Measurements from ENCODE around the gene KLHL3. TPM values are rescaled to one million over a fixed set of nuclear protein-coding genes. Genes with fewer than 3 reads are reported as not detected.
"Not testable (repeated sequence)": the region's sequence is repeated elsewhere in the genome, so short reads cannot be mapped to it uniquely, and the experiment has no call there.

KLHL3 gene, protein sequence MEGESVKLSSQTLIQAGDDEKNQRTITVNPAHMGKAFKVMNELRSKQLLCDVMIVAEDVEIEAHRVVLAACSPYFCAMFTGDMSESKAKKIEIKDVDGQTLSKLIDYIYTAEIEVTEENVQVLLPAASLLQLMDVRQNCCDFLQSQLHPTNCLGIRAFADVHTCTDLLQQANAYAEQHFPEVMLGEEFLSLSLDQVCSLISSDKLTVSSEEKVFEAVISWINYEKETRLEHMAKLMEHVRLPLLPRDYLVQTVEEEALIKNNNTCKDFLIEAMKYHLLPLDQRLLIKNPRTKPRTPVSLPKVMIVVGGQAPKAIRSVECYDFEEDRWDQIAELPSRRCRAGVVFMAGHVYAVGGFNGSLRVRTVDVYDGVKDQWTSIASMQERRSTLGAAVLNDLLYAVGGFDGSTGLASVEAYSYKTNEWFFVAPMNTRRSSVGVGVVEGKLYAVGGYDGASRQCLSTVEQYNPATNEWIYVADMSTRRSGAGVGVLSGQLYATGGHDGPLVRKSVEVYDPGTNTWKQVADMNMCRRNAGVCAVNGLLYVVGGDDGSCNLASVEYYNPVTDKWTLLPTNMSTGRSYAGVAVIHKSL
- total RNA-seq = 9.3 TPM

DNA sequence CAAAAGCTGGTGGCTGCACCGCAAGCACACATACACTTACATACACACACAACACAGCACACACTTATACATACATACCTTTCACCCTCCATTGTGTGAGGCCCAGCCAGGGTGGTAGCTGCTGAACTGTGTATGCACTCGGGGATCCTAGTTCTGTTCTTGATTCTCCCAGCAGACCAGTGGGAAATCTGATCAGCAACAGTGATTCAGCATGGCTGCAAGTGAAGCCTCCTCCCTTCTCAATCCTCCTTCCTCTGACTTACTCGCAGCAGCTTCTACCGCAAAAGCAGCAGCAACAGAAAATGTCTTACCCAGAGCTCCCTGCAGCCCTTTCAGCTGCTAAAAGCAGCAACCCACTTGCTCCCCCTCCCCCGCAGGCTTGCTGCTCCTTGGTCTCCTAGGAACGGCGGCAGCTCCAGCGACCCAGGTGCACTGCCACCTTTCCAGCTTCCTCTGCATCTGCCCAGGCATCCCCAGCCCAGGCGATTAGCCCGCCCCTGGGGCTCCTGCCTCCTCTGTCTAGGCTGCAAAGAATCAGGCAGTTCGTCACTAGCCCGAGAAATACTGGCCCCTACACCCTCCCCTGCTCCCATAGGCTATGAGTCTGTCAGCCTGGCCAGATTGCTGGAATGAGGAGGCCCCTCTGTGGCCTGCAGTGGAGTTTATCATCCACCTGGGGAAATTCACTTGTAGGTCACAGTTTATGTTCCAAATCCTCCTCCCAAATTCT lies at the start of gene KLHL3:
KLHL3 (minus strand) TSS at position 535 of the 730 bp plus-strand sequence; CDS start at position 92, 443 bp downstream.
- Histone ChIP-seq H3K9me3 (ENCODE audit: low read depth, low read length) (no peaks in the 10 kb centered on the region), H3K4me3 (ENCODE audit: low read length) (peak within 1 kb of the TSS; percentile 47), H3K4me1 (ENCODE audit: insufficient read depth, low read length) (peaks cover 39% of the 10 kb centered on the region), H3K27me3 (ENCODE audit: insufficient read depth, low read length) (no peaks in the 10 kb centered on the region)

DNA sequence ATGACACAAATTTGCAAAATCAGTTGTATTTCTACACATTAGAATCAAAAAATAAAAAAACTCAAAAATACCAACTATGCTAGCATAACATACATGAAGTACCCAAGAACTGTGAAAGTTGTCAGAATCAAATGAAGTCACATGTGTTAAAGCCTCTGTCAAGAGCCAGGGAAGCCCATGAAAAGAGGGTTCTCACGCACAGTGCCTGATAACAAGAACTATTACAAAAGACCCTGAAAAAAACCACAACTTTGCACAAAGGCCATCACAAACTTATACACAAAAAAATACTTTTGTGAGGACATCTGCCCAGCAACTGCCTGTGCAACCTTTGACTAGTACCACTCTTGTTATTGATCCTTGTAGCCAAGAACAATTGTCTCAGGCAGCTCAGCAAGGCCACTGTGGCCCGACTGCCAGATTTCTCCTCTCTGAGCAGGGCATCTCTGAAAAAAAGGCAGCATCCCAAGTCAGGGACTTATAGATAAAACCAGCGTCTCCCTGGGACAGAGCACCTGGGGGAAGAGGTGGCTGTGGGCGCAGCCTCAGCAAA lies 47.2 kb upstream of the KLHL3 start:
- no peaks in the 10 kb centered on the region for H3K4me1 ChIP-seq (ENCODE audit: insufficient read depth, low read length)
- H3K9me3 ChIP-seq (ENCODE audit: low read depth, low read length) = no peaks in the 10 kb centered on the region
- H3K4me3 ChIP-seq (ENCODE audit: low read length) = no peak overlapping the region
- no peaks in the 10 kb centered on the region for H3K27me3 ChIP-seq (ENCODE audit: insufficient read depth, low read length)

DNA sequence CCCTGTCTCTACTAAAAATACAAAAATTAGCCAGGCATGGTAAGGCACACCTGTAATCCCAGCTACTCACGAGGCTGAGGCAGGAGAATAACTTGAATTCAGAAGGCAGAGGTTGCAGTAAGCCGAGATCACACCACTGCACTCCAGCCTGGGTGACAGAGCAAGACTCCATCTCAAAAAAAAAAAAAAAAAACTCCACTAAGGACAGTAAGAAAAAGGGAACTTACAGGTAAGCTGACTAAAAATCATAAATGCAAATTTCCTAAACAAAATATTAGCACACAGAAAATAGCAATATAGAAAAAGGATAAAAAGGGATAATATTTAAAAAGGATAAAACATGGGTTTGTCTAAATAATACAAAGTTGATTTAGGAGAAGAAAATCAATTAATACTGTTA lies 46.2 kb upstream of the KLHL3 start:
- Histone ChIP-seq H3K4me3 (ENCODE audit: low read length) (no peak overlapping the region), H3K27me3 (ENCODE audit: insufficient read depth, low read length) (no peaks in the 10 kb centered on the region), H3K9me3 (ENCODE audit: low read depth, low read length) (no peaks in the 10 kb centered on the region), H3K4me1 (ENCODE audit: insufficient read depth, low read length) (no peaks in the 10 kb centered on the region)

DNA sequence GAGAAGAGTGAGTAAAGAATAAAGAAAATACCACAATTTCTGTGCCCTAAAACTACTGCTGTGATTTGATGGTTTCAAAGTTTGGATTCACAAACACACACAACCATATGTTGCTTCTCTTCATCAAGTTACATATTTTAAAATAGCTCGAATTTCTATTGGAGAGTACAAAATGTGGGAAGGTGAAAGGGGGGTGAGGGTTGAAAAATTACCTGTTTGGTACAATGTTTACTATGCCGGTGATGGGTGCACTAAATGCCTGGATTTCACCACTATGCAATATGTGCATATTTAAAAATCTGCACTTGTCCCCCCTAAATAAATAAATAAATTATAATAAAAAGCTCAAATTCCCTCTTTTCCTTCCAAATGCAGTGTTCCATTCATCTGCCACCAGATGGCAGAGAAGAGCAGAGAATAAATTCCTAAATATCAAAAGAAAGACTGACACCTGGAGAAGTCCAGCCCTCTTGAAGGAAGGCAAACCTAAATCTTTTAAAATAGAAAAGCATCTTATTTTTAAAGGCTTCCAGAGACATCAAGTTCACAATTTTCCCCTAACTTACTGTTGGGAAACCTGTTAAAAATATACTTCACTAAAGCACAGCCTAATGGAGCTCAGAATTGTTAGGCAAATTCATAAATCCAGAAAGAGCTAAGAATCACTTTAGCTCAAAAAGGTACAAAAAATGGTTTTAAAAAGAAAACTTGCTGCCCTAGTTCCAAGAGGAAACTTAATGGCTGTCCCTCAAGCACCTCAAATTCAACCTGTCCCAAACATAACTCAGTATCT lies 43.1 kb upstream of the KLHL3 start:
- Histone ChIP-seq H3K27me3 (ENCODE audit: insufficient read depth, low read length) (no peaks in the 10 kb centered on the region), H3K4me3 (ENCODE audit: low read length) (no peak overlapping the region), H3K9me3 (ENCODE audit: low read depth, low read length) (no peaks in the 10 kb centered on the region), H3K4me1 (ENCODE audit: insufficient read depth, low read length) (no peaks in the 10 kb centered on the region)

DNA sequence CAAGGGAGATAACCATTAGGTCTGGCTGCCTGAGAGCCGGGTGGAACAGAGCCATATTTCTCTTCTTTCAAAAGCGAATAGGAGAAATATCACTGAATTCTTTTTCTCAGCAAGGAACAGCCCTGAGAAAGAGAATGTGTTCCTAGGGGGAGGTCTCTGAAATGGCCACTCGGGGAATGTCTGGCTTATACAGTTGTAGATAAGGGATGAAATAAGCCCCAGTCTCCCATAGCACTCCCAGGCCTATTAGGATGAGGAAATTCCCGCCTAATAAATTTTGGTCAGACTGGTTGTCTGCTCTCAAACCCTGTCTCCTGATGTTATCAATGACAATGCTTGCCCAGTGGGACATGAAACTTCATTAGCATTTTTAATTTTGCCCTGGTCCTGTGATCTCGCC lies 32.0 kb upstream of the KLHL3 start:
- H3K4me3 ChIP-seq (ENCODE audit: low read length); H3K4me1 ChIP-seq (ENCODE audit: insufficient read depth, low read length); H3K27me3 ChIP-seq (ENCODE audit: insufficient read depth, low read length): not testable (repeated sequence)
- peaks cover 17% of the 10 kb centered on the region for H3K9me3 ChIP-seq (ENCODE audit: low read depth, low read length)

DNA sequence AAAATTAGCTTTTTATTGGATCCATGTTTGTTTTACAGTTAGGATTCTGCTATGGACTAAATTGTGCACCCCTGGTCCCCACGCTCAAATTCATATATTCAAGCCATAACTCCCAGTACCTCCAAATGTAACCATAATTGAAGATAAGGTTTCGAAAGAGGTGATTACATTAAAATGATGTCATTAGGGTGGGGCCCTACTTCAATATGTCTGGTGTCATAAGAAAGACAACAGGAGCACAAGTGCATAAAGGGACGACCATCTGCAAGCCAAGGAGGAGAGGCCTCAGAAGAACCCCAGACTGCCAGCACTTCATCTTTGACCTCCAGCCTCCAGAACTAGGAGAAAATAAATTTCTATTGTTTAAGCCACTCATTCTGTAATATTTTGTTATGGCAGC lies 25.7 kb upstream of the KLHL3 start:
- Histone ChIP-seq H3K4me3 (ENCODE audit: low read length) (no peak overlapping the region), H3K27me3 (ENCODE audit: insufficient read depth, low read length) (no peaks in the 10 kb centered on the region), H3K4me1 (ENCODE audit: insufficient read depth, low read length) (no peaks in the 10 kb centered on the region), H3K9me3 (ENCODE audit: low read depth, low read length) (no peaks in the 10 kb centered on the region)

DNA sequence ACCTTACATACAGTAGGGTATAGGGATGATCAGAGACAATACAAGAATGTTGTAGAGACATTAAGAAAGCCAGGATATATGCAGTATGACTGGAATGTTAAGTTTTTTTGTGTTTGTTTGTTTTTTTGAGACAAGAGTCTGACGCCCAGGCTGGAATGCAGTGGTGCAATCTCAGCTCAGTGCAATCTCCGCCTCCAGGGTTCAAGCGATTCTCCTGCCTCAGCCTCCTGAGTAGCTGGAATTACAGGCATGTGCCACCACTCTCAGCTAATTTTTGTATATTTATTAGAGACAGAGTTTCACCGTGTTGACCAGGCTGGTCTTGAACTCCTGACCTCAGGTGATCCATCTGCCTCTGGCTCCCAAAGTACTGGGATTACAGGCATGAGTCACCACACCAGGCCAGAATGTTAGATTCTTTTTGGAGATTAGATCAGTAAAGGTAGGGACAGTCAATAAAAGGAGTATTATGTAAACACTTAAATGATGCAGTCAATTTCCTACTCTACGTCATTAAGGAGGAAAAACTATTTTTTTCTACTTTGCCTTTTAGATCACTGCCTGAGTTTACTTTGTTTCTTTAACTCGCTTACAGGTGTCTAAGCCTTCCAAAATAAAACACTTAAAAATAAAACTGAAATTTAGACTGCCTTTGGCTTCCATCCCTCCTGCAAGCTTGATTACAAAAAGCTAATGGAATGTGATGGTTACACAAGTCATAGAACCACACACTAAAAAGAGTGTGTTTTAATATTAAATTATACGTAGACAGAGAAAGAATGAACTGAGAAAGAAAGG lies 25.0 kb upstream of the KLHL3 start:
- no peak overlapping the region for H3K4me3 ChIP-seq (ENCODE audit: low read length)
- H3K4me1 ChIP-seq (ENCODE audit: insufficient read depth, low read length) = no peaks in the 10 kb centered on the region
- no peaks in the 10 kb centered on the region for H3K9me3 ChIP-seq (ENCODE audit: low read depth, low read length)
- H3K27me3 ChIP-seq (ENCODE audit: insufficient read depth, low read length) = no peaks in the 10 kb centered on the region

DNA sequence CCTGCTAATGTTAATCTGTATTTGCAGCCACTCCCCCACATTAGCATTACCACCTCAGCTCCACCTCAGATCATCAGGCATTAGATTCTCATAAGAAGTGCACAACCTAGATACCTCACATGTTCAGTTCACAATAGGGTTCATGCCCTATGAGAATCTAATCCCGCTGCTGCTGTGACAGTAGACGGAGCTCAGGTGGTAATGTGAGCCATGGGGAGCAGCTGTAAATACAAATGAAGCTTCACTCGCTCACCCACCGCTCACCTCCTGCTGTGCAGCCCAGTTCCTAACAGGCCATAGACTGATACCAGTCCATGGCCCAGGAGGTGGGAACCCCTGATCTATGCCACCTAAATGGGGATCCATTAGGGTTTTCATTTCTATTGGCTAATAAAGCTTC lies 24.4 kb upstream of the KLHL3 start:
- peaks cover 2% of the 10 kb centered on the region for H3K4me1 ChIP-seq (ENCODE audit: insufficient read depth, low read length)
- H3K9me3 ChIP-seq (ENCODE audit: low read depth, low read length) = no peaks in the 10 kb centered on the region
- H3K27me3 ChIP-seq (ENCODE audit: insufficient read depth, low read length) = no peaks in the 10 kb centered on the region
- H3K4me3 ChIP-seq (ENCODE audit: low read length) = no peak overlapping the region

DNA sequence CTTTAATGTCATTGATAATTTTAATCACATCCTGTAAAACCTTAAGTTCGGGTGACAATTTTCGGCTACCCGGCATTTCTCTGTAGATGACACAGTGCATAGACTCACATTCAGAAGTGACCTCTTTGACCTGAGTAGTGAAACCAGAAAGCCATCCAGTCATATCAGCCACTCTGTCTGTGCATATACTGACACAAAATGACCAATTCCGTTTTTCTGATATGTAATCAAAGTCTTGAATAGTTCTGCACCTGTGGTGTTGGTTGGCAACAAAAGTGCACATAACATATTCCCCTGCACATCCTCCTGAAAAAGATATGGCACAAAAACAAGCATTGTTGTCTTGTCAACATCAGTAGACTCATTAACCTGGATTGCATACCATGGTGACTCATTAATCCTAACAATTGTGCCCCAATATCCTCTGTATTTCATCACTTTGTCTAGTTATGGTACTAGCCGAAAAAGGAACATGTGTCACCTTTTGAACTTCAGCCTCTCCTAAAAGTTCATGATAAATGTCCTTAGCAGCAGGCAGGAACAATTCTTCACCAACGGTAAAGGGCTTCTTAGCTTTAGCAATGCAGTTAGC lies 22.9 kb upstream of the KLHL3 start:
- Histone ChIP-seq H3K9me3 (ENCODE audit: low read depth, low read length) (no peaks in the 10 kb centered on the region), H3K4me1 (ENCODE audit: insufficient read depth, low read length) (peaks cover 7% of the 10 kb centered on the region), H3K4me3 (ENCODE audit: low read length) (no peak overlapping the region), H3K27me3 (ENCODE audit: insufficient read depth, low read length) (no peaks in the 10 kb centered on the region)

DNA sequence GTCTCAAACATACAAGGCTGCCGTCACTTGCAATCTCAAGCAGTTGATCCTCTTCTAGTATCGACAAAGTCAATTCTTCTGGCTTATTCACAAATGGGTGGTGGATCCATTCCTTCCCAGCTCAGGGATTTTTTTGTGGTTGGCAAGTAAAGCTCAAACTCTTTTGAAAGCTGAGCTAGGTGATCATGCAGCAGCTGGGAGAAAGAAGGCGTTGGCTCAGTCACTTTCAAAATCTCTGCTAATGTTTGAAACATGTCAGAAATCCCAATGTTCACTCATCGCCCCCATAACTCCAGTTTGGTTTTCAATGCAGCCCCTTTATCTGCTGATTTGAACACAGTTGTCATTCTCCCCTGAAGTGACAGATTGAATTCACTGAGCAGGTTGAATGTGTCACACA lies 22.2 kb upstream of the KLHL3 start:
- no peak overlapping the region for H3K4me3 ChIP-seq (ENCODE audit: low read length)

DNA sequence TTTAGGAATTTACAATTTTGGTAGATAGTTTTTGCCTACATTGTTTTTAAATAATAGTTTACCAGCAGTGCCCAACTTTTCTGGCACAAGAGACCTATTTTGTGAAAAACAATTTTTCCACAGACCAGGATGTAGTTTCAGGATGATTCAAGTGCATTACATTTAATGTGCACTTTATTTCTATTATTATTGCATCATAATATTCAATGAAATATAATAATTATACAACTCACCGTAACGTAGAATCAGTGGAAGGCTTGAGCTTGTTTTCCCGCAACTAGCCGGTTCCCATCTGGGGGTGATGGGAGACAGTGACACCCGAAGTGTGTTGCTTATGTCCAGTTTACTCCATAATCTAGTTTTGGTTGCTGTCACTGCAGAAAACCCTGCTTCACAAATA lies 21.7 kb upstream of the KLHL3 start:
- no peaks in the 10 kb centered on the region for H3K27me3 ChIP-seq (ENCODE audit: insufficient read depth, low read length)
- no peaks in the 10 kb centered on the region for H3K9me3 ChIP-seq (ENCODE audit: low read depth, low read length)
- H3K4me3 ChIP-seq (ENCODE audit: low read length) = no peak overlapping the region
- peaks cover 10% of the 10 kb centered on the region for H3K4me1 ChIP-seq (ENCODE audit: insufficient read depth, low read length)

More for the DNA sequence above, 22.2 kb upstream of the KLHL3 start:
- Histone ChIP-seq H3K9me3 (ENCODE audit: low read depth, low read length) (no peaks in the 10 kb centered on the region), H3K27me3 (ENCODE audit: insufficient read depth, low read length) (no peaks in the 10 kb centered on the region), H3K4me1 (ENCODE audit: insufficient read depth, low read length) (peaks cover 7% of the 10 kb centered on the region)

DNA sequence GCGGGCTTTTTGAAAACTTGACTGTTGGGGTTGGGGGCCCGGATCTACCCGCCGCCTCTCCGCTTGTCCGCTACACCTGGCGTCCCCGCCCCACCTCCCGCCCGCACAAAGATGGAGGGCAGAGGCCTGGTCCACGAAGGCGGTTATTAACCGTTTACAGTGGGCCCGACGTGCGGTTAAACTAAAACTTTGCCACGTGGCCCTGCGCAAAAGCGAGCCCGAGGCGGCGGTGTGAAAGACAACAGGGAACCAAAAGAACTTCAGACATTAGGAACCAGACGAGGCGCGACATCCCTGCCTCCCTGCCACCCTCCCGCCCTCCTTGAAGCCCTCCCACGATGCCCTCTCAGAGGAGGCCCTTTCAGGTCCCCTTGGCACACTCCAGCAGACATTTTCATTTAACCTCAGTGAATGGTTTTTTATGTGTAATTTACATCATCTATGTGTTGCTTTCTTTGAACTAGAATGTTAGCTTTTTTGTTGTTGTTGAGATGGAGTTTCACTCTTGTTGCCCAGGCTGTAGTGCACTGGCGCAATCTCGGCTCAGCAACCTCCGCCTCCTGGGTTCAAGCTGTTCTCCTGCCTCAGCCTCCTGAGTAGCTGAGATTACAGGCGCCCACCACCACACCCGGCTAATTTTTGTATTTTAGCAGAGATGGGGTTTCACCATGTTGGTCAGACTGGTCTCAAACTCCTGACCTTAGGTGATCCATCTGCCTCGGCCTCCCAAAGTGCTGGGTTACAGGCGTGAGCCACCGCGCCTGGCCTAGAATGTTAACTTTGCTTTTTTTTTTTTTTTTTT lies 19.3 kb upstream of the KLHL3 start:
- H3K4me3 ChIP-seq (ENCODE audit: low read length) = peak overlapping the region; percentile 85
- no peaks in the 10 kb centered on the region for H3K27me3 ChIP-seq (ENCODE audit: insufficient read depth, low read length)
- peaks cover 20% of the 10 kb centered on the region for H3K4me1 ChIP-seq (ENCODE audit: insufficient read depth, low read length)
- H3K9me3 ChIP-seq (ENCODE audit: low read depth, low read length) = no peaks in the 10 kb centered on the region
